Gastroesophageal sphincter (tissue), 4 donors: ENCODE data around the gene MATN4. TPM values are rescaled to one million over a fixed set of nuclear protein-coding genes. Genes with fewer than 3 reads are reported as not detected.

Source experiments
- ATAC-seq: fragments of 150-250 bp; one replicate; pipeline ENCODE4 v1.9.1; 2016; ENCODE audit warnings: mild to moderate bottlenecking, moderate library complexity
- H3K27ac ChIP-seq, 4 donors: fragments of 200-600 bp; sonication (generic) in 3 of 4; 1 replicate in 3 of 4; 2 replicates in 1 of 4; pipeline ENCODE4 v1.5.1; 2016 to 2019
- H3K27me3 ChIP-seq: fragments of 200-600 bp; sonication (generic); one replicate; pipeline ENCODE4 v1.5.1; 2019
- H3K36me3 ChIP-seq, 2 donors: fragments of 200-600 bp; sonication (generic); one replicate each; pipeline ENCODE4 v1.5.1; 2019; ENCODE audit warnings: control low read depth in 1 of 2
- H3K4me1 ChIP-seq, 3 donors: fragments of 200-600 bp; sonication (generic); 1 replicate in 2 of 3; 2 replicates in 1 of 3; pipeline ENCODE4 v1.5.1; 2016 to 2019; ENCODE audit warnings: control low read depth in 2 of 3
- H3K4me3 ChIP-seq, 2 donors: fragments of 200-600 bp; sonication (generic); one replicate each; pipeline ENCODE4 v1.5.1; 2019; ENCODE audit warnings: mild to moderate bottlenecking in 1 of 2, moderate library complexity in 1 of 2
- H3K9me3 ChIP-seq, 3 donors: fragments of 200-600 bp; sonication (generic); one replicate each; pipeline ENCODE4 v1.5.1; 2017 to 2019; ENCODE audit warnings: control low read depth in 2 of 3
- CTCF ChIP-seq, 4 experiments: fragments of 200-600 bp in 2 of 4; fragments of 450-650 bp in 2 of 4; sonication (generic) in 1 of 4; IDR thresholded peaks; one replicate each; pipeline ENCODE4 v1.5.1; 2017 to 2019; ENCODE audit warnings: antibody characterized with exemption in 4 of 4, mild to moderate bottlenecking in 2 of 4, moderate library complexity in 2 of 4
- EP300 ChIP-seq: sonication (generic); formaldehyde crosslinking; IDR thresholded peaks from one replicate; pipeline ENCODE4 v1.6.1; 2017; ENCODE audit warnings: antibody characterized with exemption, mild to moderate bottlenecking
- POLR2A ChIP-seq, 2 donors: fragments of 450-650 bp; IDR thresholded peaks; one replicate each; pipeline ENCODE4 v1.6.1; 2017; ENCODE audit warnings: antibody characterized with exemption in 2 of 2, mild to moderate bottlenecking in 2 of 2, moderate library complexity in 1 of 2
- POLR2AphosphoS5 ChIP-seq: sonication (generic); formaldehyde crosslinking; IDR thresholded peaks from one replicate; pipeline ENCODE4 v1.6.1; 2017; ENCODE audit warnings: antibody characterized with exemption
- WGBS, 2 donors: methylation state at CpG; one replicate each; pipeline ENCODE4 v1.1.5; 2018; ENCODE audit warnings: low coverage in 1 of 2; 5-methylcytosine and 5-hydroxymethylcytosine counted together
- total RNA-seq, 4 donors: library from RNA; depleted of rRNA; stranded (reverse); fragments of >200 nt; gene quantifications; one replicate each; pipeline ENCODE4 v1.1.0, GENCODE V29; 2016

MATN4 gene
- total RNA-seq, 4 donors from 2014 or later, result not detected

GRCh38 chr20:45343532-45344167 lies 35.6 kb upstream of the MATN4 start:
- Histone ChIP-seq H3K4me1 (peaks cover 9 to 92% (median 71%) of the 10 kb centered on the region in 3 donors), H3K36me3 (no peaks in the 10 kb centered on the region), H3K27ac (peak overlapping the region; percentile 85 to 96 (median 95)), H3K27me3 (no peaks in the 10 kb centered on the region), H3K4me3 (peak overlapping the region in 1 of 2 donors; percentile 80), H3K9me3 (no peaks in the 10 kb centered on the region)
- ATAC-seq, result no peak
- TF ChIP-seq POLR2A (IDR thresholded peaks at IDR 0.05) (no peak), EP300 (no peak)
- 20 to 60% methylated on average over 1 to 4 of the region's 6 CpGs for WGBS, 2 donors

GRCh38 chr20:45342855-45343531 lies 34.9 kb upstream of the MATN4 start:
- peaks cover 15 to 95% (median 76%) of the 10 kb centered on the region in 3 donors for H3K4me1 ChIP-seq
- H3K27me3 ChIP-seq, result no peaks in the 10 kb centered on the region
- TF ChIP-seq POLR2A (IDR thresholded peaks at IDR 0.05) (no peak), POLR2AphosphoS5 (no peak)
- no peaks in the 10 kb centered on the region for H3K9me3 ChIP-seq
- peak overlapping the region in 1 of 2 donors; percentile 80 for H3K4me3 ChIP-seq
- no peak for ATAC-seq
- 28 to 60% methylated on average over 2 of the region's 6 CpGs for WGBS, 2 donors
- no peaks in the 10 kb centered on the region for H3K36me3 ChIP-seq
- H3K27ac ChIP-seq, result peak overlapping the region; percentile 85 to 96 (median 95)

GRCh38 chr20:45341939-45342854 lies 34.1 kb upstream of the MATN4 start:
- Histone ChIP-seq H3K9me3 (no peaks in the 10 kb centered on the region), H3K36me3 (no peaks in the 10 kb centered on the region), H3K4me3 (peak overlapping the region; percentile 1 to 80), H3K4me1 (peaks cover 16 to 100% (median 83%) of the 10 kb centered on the region in 3 donors), H3K27ac (peak overlapping the region; percentile 85 to 96 (median 95)), H3K27me3 (no peaks in the 10 kb centered on the region)
- TF ChIP-seq POLR2AphosphoS5 (peak; percentile 58), EP300 (no peak), POLR2A (IDR thresholded peaks at IDR 0.05) (peak in 1 of 2 donors; percentile 24), CTCF (IDR thresholded peaks at IDR 0.05) (no peak)
- ATAC-seq, result peak; percentile 58
- 6% methylated on average over 3 of the region's 16 CpGs; no CpG with 5 or more reads in 1 of the 2 donors for WGBS, 2 donors

GRCh38 chr20:45341579-45341938 lies 33.5 kb upstream of the MATN4 start:
- Histone ChIP-seq H3K9me3 (no peaks in the 10 kb centered on the region), H3K36me3 (no peaks in the 10 kb centered on the region), H3K4me3 (peak overlapping the region in 1 of 2 donors; percentile 80), H3K4me1 (peaks cover 18 to 100% (median 86%) of the 10 kb centered on the region in 3 donors), H3K27ac (peak overlapping the region; percentile 85 to 96 (median 95)), H3K27me3 (no peaks in the 10 kb centered on the region)
- 43% methylated on average over 2 of the region's 3 CpGs; no CpG with 5 or more reads in 1 of the 2 donors for WGBS, 2 donors
- TF ChIP-seq CTCF (IDR thresholded peaks at IDR 0.05), result no peak
- no peak for TF ChIP-seq POLR2A (IDR thresholded peaks at IDR 0.05)
- TF ChIP-seq EP300, result no peak
- no peak for TF ChIP-seq POLR2AphosphoS5
- ATAC-seq, result no peak

- Histone ChIP-seq H3K4me1 (peaks cover 18 to 100% (median 80%) of the 10 kb centered on the region in 3 donors), H3K36me3 (no peaks in the 10 kb centered on the region), H3K27ac (peak overlapping the region in 3 of 4 donors; percentile 95 to 96 (median 95))
These were observed 32.9 kb upstream of the MATN4 start for GRCh38 chr20:45340951-45341350.

More at GRCh38 chr20:45340951-45341350, 32.9 kb upstream of the MATN4 start:
- TF ChIP-seq POLR2A (IDR thresholded peaks at IDR 0.05), result no peak
- no peak for TF ChIP-seq EP300
- no peak for TF ChIP-seq POLR2AphosphoS5
- no peak for TF ChIP-seq CTCF (IDR thresholded peaks at IDR 0.05)
- ATAC-seq, result no peak
- Histone ChIP-seq H3K9me3 (no peaks in the 10 kb centered on the region), H3K4me3 (no peak overlapping the region), H3K27me3 (no peaks in the 10 kb centered on the region)
- 20 to 44% methylated on average over 1 of the region's 1 CpG for whole genome bisulfite sequencing, 2 donors
